Astrocyte (in vitro differentiated cells and primary cell): ENCODE measurements around the gene VPS13C.

Experiments used
- CTCF ChIP-seq: IDR thresholded peaks from 2 replicates; pipeline ENCODE4 v1.5.1; 2011; ENCODE audit warnings: low read depth, mild to moderate bottlenecking, inconsistent platforms, low read length, moderate library complexity; ENCODE audit not compliant: insufficient read depth
- EZH2 ChIP-seq: IDR thresholded peaks from 2 replicates; pipeline ENCODE4 v1.6.1; 2012; ENCODE audit warnings: mild to moderate bottlenecking, low read length, inconsistent platforms; ENCODE audit not compliant: insufficient read depth

DNA sequence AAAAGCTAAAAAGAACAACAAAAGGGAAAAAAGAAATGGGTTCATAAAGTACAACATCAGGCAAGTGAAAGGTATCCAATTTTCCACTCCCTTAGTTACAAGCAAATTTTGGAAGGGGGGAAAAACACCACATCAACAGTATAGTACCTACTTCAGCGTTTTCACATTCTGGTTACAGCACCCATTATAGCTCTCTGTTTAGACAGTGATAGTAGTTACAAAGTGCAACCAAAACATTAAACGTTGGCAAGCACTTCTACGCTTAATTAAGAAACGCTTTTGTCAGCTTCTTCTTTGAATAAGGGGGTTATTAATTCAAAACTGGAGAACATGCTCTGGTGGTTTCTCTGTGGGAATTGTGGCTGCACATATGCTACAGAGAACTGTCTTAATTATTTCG, 180.2 kb downstream of the VPS13C start:
- TF ChIP-seq CTCF = no peak
- TF ChIP-seq EZH2 = no peak
